OCI-LY7 (cell line): ENCODE results near the gene ADSS1. TPM values are rescaled to one million over a fixed set of nuclear protein-coding genes. Genes with fewer than 3 reads are reported as not detected.
A peak's percentile ranks its signal among the peaks of the same experiment; 100 is the strongest.

Experiments
- BruUV-seq: library from RNA; stranded (reverse); fragments of 400-500 nt; replicated peaks from 2 replicates; lab custom pipeline; 2021; lab: Mats Ljungman, UMichigan
- CTCF ChIA-PET: fragments of 300-600 bp; sonication (Branson Sonifier 250); formaldehyde crosslinking; loops from one replicate; lab custom pipeline; 2022; ENCODE audit warnings: antibody characterized with exemption; ENCODE audit not compliant: unreplicated experiment; lab: Charles Lee
- POLR2A ChIA-PET: fragments of 300-600 bp; sonication (Branson Sonifier 250); formaldehyde crosslinking; loops from one replicate; lab custom pipeline; 2022; ENCODE audit warnings: antibody characterized with exemption; lab: Charles Lee
- DNase-seq: peaks from one replicate; pipeline ENCODE4 v3.0.0-alpha.2; 2015; ENCODE audit warnings: low spot score
- H2AFZ ChIP-seq: fragments of 200-600 bp; sonication (generic), shearing (Covaris generic); 2 replicates; pipeline ENCODE4 v1.6.1; 2014; ENCODE audit warnings: mild to moderate bottlenecking, antibody characterized with exemption, low read length, moderate library complexity
- H3K27ac ChIP-seq: fragments of 200-600 bp; sonication (generic); 2 replicates; pipeline ENCODE4 v1.5.1; 2014; ENCODE audit warnings: mixed run types, low read depth, mild to moderate bottlenecking, moderate library complexity, low read length, inconsistent platforms; ENCODE audit not compliant: poor library complexity, severe bottlenecking
- H3K36me3 ChIP-seq: fragments of 200-600 bp; sonication (generic); 2 replicates; pipeline ENCODE4 v1.6.1; 2014; ENCODE audit warnings: mild to moderate bottlenecking, antibody characterized with exemption, low read length, moderate library complexity, mixed read lengths; ENCODE audit not compliant: insufficient read depth
- H3K4me1 ChIP-seq: fragments of 200-600 bp; sonication (generic); 2 replicates; pipeline ENCODE4 v1.5.1; 2014; ENCODE audit warnings: mild to moderate bottlenecking, low read length; ENCODE audit not compliant: insufficient read depth, poor library complexity, severe bottlenecking
- H3K4me2 ChIP-seq: fragments of 200-600 bp; sonication (generic); 2 replicates; pipeline ENCODE4 v1.6.1; 2014; ENCODE audit warnings: mild to moderate bottlenecking, low read length
- H3K4me3 ChIP-seq: fragments of 200-600 bp; sonication (generic); 2 replicates; pipeline ENCODE4 v1.5.1; 2014; ENCODE audit warnings: mild to moderate bottlenecking, low read depth, low read length; ENCODE audit not compliant: poor library complexity, severe bottlenecking
- H3K79me2 ChIP-seq: fragments of 200-600 bp; sonication (generic); 2 replicates; pipeline ENCODE4 v1.6.1; 2016; ENCODE audit warnings: low read depth, mild to moderate bottlenecking, low read length, moderate library complexity, mixed read lengths; ENCODE audit not compliant: insufficient read depth
- H3K9me2 ChIP-seq: fragments of 200-600 bp; sonication (generic); 2 replicates; pipeline ENCODE4 v1.6.1; 2016; ENCODE audit warnings: mild to moderate bottlenecking, low read length, mixed read lengths; ENCODE audit not compliant: insufficient read depth
- H3K9me3 ChIP-seq: fragments of 200-600 bp; sonication (generic); 2 replicates; pipeline ENCODE4 v1.6.1; 2014; ENCODE audit warnings: mild to moderate bottlenecking, mixed run types, low read length, mixed read lengths
- H4K20me1 ChIP-seq: fragments of 200-600 bp; sonication (generic); 2 replicates; pipeline ENCODE4 v1.6.1; 2014; ENCODE audit warnings: mild to moderate bottlenecking, antibody characterized with exemption, low read length, moderate library complexity, mixed read lengths; ENCODE audit not compliant: insufficient read depth
- CTCF ChIP-seq: fragments of 200-600 bp; sonication (generic); conservative IDR thresholded peaks from 2 replicates; pipeline ENCODE4 v1.5.1; 2014; ENCODE audit warnings: mild to moderate bottlenecking, antibody characterized with exemption, low read length, moderate library complexity, mixed read lengths
- EZH2phosphoT487 ChIP-seq: fragments of 200-600 bp; sonication (generic); IDR thresholded peaks from 2 replicates; pipeline ENCODE4 v1.6.1; 2018; ENCODE audit warnings: low read depth, borderline replicate concordance, mild to moderate bottlenecking, mixed run types, antibody characterized with exemption, low read length, moderate library complexity, mixed read lengths
- intact Hi-C: fragments of 100-400 bp; cut with micrococcal nuclease; formaldehyde crosslinking; loops from one replicate; pipeline ENCODE4 v1.10.0; 2022; ENCODE audit not compliant: unreplicated experiment
- total RNA-seq, 2 experiments: library from RNA; depleted of rRNA in 1 of 2; stranded (reverse); fragments of >200 nt in 1 of 2; shearing (Covaris generic) in 1 of 2; gene quantifications; 2 replicates each; pipeline ENCODE4 v1.2.3, GENCODE V29; 2014 to 2022

ADSS1 gene
- total RNA-seq, 2 experiments from 2014 or later = 2.8 TPM; not detected in 1

- ChIA-PET POLR2A (no interaction called here), CTCF (no interaction called here)
- DNase-seq = no peak
- Histone ChIP-seq H3K4me3 (peak overlapping the region; percentile 93), H3K4me2 (peak overlapping the region; percentile 100; the same call in 1 of the 2 replicates), H3K27ac (no peak overlapping the region), H3K9me2 (no peaks in the 10 kb centered on the region), H3K4me1 (peaks cover 21% of the 10 kb centered on the region), H3K9me3 (no peaks in the 10 kb centered on the region), H4K20me1 (peaks cover 9% of the 10 kb centered on the region; the same call in 1 of the 2 replicates), H3K36me3 (peaks cover 4% of the 10 kb centered on the region; the same call in 1 of the 2 replicates), H2AFZ (no peak overlapping the region), H3K79me2 (no peaks in the 10 kb centered on the region)
- BruUV-seq = no TSS peak
- no peak for TF ChIP-seq EZH2phosphoT487
- TF ChIP-seq CTCF = no peak
- intact Hi-C loops = no loop called here
These were observed 69.6 kb downstream of the ADSS1 start for GRCh38 chr14:104793703-104793959.

- Histone ChIP-seq H3K79me2 (no peaks in the 10 kb centered on the region), H3K4me3 (peak overlapping the region; percentile 93), H4K20me1 (peaks cover 9% of the 10 kb centered on the region; the same call in 1 of the 2 replicates), H3K4me1 (peaks cover 21% of the 10 kb centered on the region), H3K9me2 (no peaks in the 10 kb centered on the region), H3K27ac (no peak overlapping the region), H2AFZ (no peak overlapping the region), H3K9me3 (no peaks in the 10 kb centered on the region), H3K4me2 (peak overlapping the region; percentile 100), H3K36me3 (peaks cover 4% of the 10 kb centered on the region; the same call in 1 of the 2 replicates)
- DNase-seq = peak; percentile 39
- POLR2A ChIA-PET = no interaction called here
- CTCF ChIA-PET = no interaction called here
- BruUV-seq = TSS peak; percentile 68
- intact Hi-C loops = loop anchor here (1.0 kb wide), 1 partner anchor 41 kb away; the partner anchor contains the start of gene SIVA1
- TF ChIP-seq EZH2phosphoT487 (no peak), CTCF (no peak)
These were observed 70.1 kb downstream of the ADSS1 start for GRCh38 chr14:104794099-104794498.

- CTCF ChIA-PET = no interaction called here
- H3K9me3 ChIP-seq = no peaks in the 10 kb centered on the region
- no peaks in the 10 kb centered on the region for H3K9me2 ChIP-seq
- H4K20me1 ChIP-seq = peaks cover 9% of the 10 kb centered on the region; the same call in 1 of the 2 replicates
- no peaks in the 10 kb centered on the region for H3K79me2 ChIP-seq
- H3K36me3 ChIP-seq = peaks cover 4% of the 10 kb centered on the region; the same call in 1 of the 2 replicates
- H3K4me2 ChIP-seq = peak overlapping the region; percentile 100
- H3K4me1 ChIP-seq = peaks cover 21% of the 10 kb centered on the region
- peak overlapping the region; percentile 93 for H3K4me3 ChIP-seq
- BruUV-seq = no TSS peak
- DNase-seq = peak; percentile 20
- intact Hi-C loops = loop anchor here (1.0 kb wide), 1 partner anchor 41 kb away; the partner anchor contains the start of gene SIVA1
- TF ChIP-seq CTCF (no peak), EZH2phosphoT487 (no peak)
- POLR2A ChIA-PET = no interaction called here
- no peak overlapping the region for H3K27ac ChIP-seq
- 0 out of 2 replicates have a peak overlapping the region, but pooled peaks have one; percentile 3 for H2AFZ ChIP-seq
These were observed 70.6 kb downstream of the ADSS1 start for GRCh38 chr14:104794631-104794992.
